ENCODE measurements around the gene ELL2.

ELL2 gene

DNA sequence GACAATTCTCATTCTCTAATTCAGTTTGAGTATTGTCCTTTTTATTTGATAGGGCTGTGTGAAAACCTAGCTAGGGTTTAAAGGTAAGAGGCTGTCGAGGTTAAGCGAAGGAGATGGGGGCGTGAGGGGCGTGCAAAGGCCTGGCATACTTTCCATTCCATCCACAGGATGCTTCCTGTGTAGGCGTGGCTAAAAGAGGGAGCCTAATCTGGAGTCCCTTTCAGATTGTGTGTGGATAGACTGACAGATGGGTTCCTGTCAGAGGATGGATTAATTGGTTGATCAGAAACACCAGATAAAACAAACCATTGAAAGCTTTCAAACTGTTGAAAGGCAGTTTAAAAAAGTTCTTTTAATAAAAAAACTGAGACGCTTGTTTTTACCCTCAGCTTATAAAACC is 1.1 kb upstream of the ELL2 start:
- Histone ChIP-seq H3K36me3 (ENCODE audit: control insufficient read depth, insufficient read depth, low read length) (no peaks in the 10 kb centered on the region), H3K4me3 (ENCODE audit: low read depth, low read length) (peak overlapping the region; percentile 86), H3K9me3 (ENCODE audit: control insufficient read depth, insufficient read depth, low read depth, low read length) (no peaks in the 10 kb centered on the region), H3K4me1 (ENCODE audit: control insufficient read depth, insufficient read depth, low read length) (peaks cover 39% of the 10 kb centered on the region), H3K9ac (ENCODE audit: low read length) (peak overlapping the region; percentile 79), H3K27ac (ENCODE audit: low read depth, low read length) (peak overlapping the region; percentile 79; the same call in 1 of the 2 replicates), H3K27me3 (ENCODE audit: control insufficient read depth, insufficient read depth, low read length) (peaks cover 17% of the 10 kb centered on the region)

DNA sequence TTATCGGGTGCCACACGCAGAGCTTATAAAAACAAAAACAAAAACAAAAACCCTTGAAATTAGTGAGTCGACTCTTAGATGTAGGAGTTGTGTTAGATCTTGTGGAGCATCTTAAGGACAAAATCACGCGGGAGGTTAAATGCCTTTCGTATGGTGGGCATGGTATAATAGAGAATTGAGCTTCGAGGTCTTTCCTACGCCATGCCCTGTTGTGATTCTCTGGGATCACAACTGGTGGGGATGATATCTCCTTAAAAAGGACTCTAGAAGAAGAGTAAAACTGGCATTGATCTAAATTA is 773 bp upstream of the ELL2 start:
- Histone ChIP-seq H3K4me3 (ENCODE audit: low read depth, low read length) (peak overlapping the region; percentile 86), H3K27ac (ENCODE audit: low read depth, low read length) (peak overlapping the region; percentile 79; the same call in 1 of the 2 replicates), H3K4me1 (ENCODE audit: control insufficient read depth, insufficient read depth, low read length) (peaks cover 39% of the 10 kb centered on the region), H3K9me3 (ENCODE audit: control insufficient read depth, insufficient read depth, low read depth, low read length) (no peaks in the 10 kb centered on the region), H3K9ac (ENCODE audit: low read length) (peak overlapping the region; percentile 79), H3K27me3 (ENCODE audit: control insufficient read depth, insufficient read depth, low read length) (peaks cover 17% of the 10 kb centered on the region), H3K36me3 (ENCODE audit: control insufficient read depth, insufficient read depth, low read length) (no peaks in the 10 kb centered on the region)

DNA sequence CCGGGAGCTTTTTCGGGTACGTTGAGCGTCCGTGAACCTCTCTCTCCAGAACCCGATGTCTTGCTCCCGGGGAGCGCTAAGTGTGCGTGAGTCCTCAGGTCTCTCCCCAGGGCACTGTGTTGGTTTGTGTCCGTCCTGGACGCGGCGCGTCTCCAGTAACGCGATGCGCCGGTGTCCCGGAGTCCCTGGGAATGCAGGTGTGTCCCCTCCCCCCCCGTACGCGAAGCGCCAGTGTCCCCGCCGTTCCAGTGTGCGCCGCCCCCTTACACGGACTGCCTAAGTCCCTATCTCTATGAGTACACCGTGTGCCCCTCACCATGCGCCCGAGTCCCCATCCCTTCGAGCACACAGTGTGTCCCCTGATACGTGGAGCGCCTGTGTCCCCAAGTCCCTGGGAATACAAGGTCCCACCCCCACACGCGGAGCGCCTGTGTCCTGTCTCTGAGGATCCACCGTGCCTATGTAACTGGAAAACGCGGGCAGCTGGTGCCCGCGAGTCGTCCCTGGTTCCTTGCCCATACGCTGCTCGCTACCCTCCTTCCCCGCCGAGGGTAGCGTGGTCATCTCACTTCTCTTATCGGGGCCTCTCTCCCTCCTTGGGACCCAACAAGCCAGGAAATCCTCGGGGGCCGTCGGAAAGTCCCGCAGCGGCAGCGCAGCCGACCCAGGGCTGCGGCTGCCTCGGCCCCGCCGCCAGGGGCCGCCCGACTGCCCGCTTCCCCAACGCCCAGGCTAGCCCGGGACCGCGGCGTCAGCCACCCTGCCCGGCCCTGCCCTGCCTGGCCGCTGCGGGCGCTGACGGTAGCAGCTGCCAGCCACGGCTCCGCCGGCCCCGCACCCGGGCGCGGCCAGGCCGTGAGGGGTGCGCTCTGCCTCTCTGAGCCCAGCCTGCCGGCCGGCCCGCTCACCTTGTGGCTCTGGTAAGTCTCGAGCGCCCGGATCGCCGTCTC is 709 bp downstream of the ELL2 start:
- peak overlapping the region; percentile 86 for H3K4me3 ChIP-seq (ENCODE audit: low read depth, low read length)
- peak overlapping the region; percentile 92 for H3K9ac ChIP-seq (ENCODE audit: low read length)
- H3K4me1 ChIP-seq (ENCODE audit: control insufficient read depth, insufficient read depth, low read length), result peaks cover 39% of the 10 kb centered on the region
- peak overlapping the region; percentile 79; the same call in 1 of the 2 replicates for H3K27ac ChIP-seq (ENCODE audit: low read depth, low read length)
- H3K36me3 ChIP-seq (ENCODE audit: control insufficient read depth, insufficient read depth, low read length), result no peaks in the 10 kb centered on the region
- no peaks in the 10 kb centered on the region for H3K9me3 ChIP-seq (ENCODE audit: control insufficient read depth, insufficient read depth, low read depth, low read length)
- H3K27me3 ChIP-seq (ENCODE audit: control insufficient read depth, insufficient read depth, low read length), result peaks cover 17% of the 10 kb centered on the region

DNA sequence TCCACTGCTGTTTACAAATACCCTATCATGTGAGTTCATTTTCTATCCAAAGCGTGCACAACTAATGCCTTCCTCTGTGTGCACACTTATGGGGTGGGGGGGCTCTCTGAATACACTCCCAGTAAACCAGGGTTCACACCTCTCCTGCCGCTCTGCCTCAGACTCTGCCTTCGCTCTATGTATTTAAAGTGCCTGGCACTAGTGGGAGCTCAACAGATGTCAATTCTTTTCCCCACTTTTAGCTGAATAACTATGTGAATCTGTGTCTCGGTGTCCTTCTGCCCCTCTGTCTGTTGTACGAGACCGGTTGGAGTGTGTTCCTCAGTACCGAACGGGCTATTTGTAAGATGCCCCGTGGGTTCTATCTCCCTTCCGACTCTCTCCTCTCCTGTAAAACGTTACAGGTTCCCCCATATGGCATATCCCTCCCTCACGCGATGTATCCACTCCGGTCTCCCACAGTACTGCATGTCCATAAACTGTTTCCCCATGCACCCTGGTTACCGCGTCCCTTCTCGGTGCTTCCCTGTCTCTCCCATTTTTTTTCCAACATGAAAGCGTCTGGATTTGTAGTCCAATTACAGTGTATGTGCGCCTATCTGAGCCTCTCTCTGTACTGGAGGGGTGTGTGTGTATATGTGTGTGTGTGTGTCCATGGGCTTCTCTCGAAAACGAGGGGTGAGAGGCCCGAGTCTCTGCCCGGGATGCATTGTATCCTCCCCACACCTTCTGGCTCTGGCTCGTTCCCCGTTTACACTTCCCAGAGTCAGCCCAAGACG is 1.6 kb downstream of the ELL2 start:
- H3K9me3 ChIP-seq (ENCODE audit: control insufficient read depth, insufficient read depth, low read depth, low read length), result no peaks in the 10 kb centered on the region
- H3K4me1 ChIP-seq (ENCODE audit: control insufficient read depth, insufficient read depth, low read length), result peaks cover 39% of the 10 kb centered on the region
- H3K36me3 ChIP-seq (ENCODE audit: control insufficient read depth, insufficient read depth, low read length), result no peaks in the 10 kb centered on the region
- peak overlapping the region; percentile 86 for H3K4me3 ChIP-seq (ENCODE audit: low read depth, low read length)
- H3K27ac ChIP-seq (ENCODE audit: low read depth, low read length), result no peak overlapping the region
- H3K27me3 ChIP-seq (ENCODE audit: control insufficient read depth, insufficient read depth, low read length), result peaks cover 17% of the 10 kb centered on the region
- H3K9ac ChIP-seq (ENCODE audit: low read length), result peak overlapping the region; percentile 92

DNA sequence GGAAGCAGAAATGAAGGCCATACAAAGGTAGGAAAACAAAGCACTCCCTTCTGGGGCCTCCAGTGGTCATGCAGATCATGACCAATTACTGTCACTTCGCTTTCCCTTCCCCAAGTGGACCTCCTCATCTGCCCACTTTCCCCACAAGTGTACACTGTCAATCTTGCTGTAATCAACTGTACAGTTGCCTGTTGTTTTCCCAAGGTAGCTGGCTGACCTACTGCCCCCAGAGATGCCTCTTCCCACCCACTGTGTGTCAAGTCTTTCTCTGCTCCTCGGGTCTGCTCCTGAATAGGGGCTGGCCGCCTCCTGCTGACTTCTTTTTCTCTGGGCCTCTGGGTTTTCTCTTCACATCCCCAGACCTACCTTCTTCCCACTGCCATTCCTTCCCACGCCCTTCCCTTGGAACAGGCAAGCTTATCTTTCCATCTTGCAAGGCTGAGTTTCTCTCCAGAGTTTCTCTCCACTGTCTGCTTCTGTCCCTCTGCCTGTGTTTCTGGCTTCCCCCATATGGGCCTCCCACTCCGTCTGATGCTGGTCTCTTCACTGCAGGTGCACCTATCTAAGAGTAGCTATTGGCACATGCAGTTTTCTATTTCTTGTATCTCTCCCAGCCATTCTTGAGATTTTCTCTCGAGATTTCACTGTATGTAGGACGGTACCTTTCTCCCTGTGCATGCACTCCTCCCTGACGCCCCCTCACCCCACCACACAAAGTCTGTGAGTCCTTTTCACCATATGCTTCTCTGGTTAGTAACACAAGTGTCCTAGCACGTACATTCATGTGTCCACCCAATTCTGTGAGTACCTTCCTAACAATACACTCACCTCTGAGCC is 2.4 kb downstream of the ELL2 start:
- Histone ChIP-seq H3K36me3 (ENCODE audit: control insufficient read depth, insufficient read depth, low read length) (no peaks in the 10 kb centered on the region), H3K27me3 (ENCODE audit: control insufficient read depth, insufficient read depth, low read length) (peaks cover 17% of the 10 kb centered on the region), H3K27ac (ENCODE audit: low read depth, low read length) (no peak overlapping the region), H3K9ac (ENCODE audit: low read length) (peak overlapping the region; percentile 92), H3K4me1 (ENCODE audit: control insufficient read depth, insufficient read depth, low read length) (peaks cover 39% of the 10 kb centered on the region), H3K9me3 (ENCODE audit: control insufficient read depth, insufficient read depth, low read depth, low read length) (no peaks in the 10 kb centered on the region), H3K4me3 (ENCODE audit: low read depth, low read length) (peak overlapping the region; percentile 86)

DNA sequence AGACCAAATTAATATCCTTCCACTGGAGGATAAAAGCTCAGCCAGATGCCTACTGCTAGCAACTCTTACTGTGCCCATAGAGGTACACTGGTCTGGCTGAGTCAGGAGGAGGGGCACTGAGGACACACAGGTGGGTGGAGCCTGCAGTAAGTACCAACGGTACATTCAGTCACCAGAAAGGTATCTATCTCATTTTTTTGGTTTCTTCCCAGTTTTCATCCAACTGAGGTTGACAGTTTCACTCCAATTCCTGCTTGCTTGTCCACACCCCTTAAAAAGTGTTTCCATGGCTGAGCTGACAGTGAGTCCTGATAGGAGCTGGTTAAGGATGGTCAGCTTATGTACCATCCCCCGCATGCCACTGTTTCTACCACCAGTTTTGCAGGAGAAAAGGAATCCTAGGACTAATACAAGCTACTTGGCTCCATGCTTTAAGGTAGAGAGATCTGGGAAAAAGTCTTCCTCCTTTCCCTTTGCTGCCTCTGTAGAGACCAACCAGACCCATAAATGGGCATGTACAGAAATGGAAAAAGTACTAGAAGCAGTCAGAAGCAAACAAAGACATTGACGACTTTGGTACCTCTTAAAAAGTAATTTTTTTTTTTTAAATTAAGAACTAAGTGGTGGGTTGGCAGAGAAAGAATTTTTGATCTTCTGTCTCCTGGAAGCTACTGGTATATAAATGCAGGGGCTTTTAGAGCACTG is 3.2 kb downstream of the ELL2 start:
- no peak overlapping the region for H3K9ac ChIP-seq (ENCODE audit: low read length)
- peaks cover 17% of the 10 kb centered on the region for H3K27me3 ChIP-seq (ENCODE audit: control insufficient read depth, insufficient read depth, low read length)
- peaks cover 36% of the 10 kb centered on the region for H3K4me1 ChIP-seq (ENCODE audit: control insufficient read depth, insufficient read depth, low read length)
- no peak overlapping the region for H3K27ac ChIP-seq (ENCODE audit: low read depth, low read length)
- peak overlapping the region; percentile 0; the same call in 1 of the 2 replicates for H3K4me3 ChIP-seq (ENCODE audit: low read depth, low read length)
- H3K9me3 ChIP-seq (ENCODE audit: control insufficient read depth, insufficient read depth, low read depth, low read length), result no peaks in the 10 kb centered on the region
- no peaks in the 10 kb centered on the region for H3K36me3 ChIP-seq (ENCODE audit: control insufficient read depth, insufficient read depth, low read length)

DNA sequence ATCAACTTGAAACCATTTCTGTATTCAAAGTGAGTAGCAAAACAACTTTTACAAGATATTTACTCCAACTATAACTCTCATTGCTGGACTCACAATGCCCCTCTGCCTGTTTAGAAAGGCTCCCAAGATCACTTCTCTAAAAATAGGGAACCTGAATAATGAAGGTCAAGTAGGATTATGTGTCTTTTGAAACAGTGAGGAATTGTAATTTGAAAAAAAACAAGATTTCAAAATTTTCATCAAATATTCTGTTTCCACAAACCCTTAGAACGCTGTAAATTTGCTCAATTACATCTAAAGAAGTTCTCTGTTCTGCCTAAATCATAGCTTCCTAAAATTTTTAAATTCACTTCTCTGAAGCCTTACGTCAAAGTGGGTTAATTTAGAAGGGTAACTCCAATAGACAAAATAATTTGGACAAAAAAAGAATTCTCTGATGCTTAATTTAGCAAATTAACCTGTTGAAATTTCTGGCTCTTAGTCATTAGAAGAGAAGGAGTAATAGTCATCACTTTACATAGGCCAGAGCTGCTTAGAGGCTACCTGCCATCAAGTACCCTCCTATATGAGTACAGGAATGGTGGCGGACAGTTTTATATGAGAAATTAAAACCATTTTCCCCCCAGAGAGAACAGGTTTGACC is 4.0 kb downstream of the ELL2 start:
- no peaks in the 10 kb centered on the region for H3K9me3 ChIP-seq (ENCODE audit: control insufficient read depth, insufficient read depth, low read depth, low read length)
- H3K27ac ChIP-seq (ENCODE audit: low read depth, low read length), result no peak overlapping the region
- no peak overlapping the region for H3K9ac ChIP-seq (ENCODE audit: low read length)
- peaks cover 17% of the 10 kb centered on the region for H3K27me3 ChIP-seq (ENCODE audit: control insufficient read depth, insufficient read depth, low read length)
- no peak overlapping the region for H3K4me3 ChIP-seq (ENCODE audit: low read depth, low read length)
- peaks cover 29% of the 10 kb centered on the region for H3K4me1 ChIP-seq (ENCODE audit: control insufficient read depth, insufficient read depth, low read length)
- H3K36me3 ChIP-seq (ENCODE audit: control insufficient read depth, insufficient read depth, low read length), result no peaks in the 10 kb centered on the region

DNA sequence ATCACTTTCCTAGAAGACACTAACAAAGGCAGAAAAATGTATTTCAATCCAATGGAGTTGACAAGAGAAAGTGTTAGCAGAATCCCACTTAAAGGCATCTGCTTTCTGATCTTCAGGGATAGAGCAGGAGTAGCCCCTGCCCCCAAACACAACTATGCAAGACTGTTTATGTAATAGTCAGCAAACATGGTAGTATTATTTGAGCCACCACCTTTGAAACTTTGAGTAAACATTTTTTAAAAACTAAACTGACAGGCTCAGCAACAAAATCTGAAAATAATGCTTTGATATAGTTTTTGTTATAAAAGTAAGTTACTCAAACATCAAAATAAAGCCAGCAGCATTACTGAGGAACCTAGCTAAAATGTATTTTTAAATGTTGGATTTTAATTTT is 4.8 kb downstream of the ELL2 start:
- no peak overlapping the region for H3K4me3 ChIP-seq (ENCODE audit: low read depth, low read length)
- H3K9ac ChIP-seq (ENCODE audit: low read length), result no peak overlapping the region

GRCh38 chr5:95956021-95956899 is 5.4 kb downstream of the ELL2 start:
- Histone ChIP-seq H3K9me3 (ENCODE audit: control insufficient read depth, insufficient read depth, low read depth, low read length) (no peaks in the 10 kb centered on the region), H3K36me3 (ENCODE audit: control insufficient read depth, insufficient read depth, low read length) (no peaks in the 10 kb centered on the region), H3K4me1 (ENCODE audit: control insufficient read depth, insufficient read depth, low read length) (peaks cover 25% of the 10 kb centered on the region), H3K27ac (ENCODE audit: low read depth, low read length) (no peak overlapping the region), H3K9ac (ENCODE audit: low read length) (no peak overlapping the region), H3K4me3 (ENCODE audit: low read depth, low read length) (no peak overlapping the region), H3K27me3 (ENCODE audit: control insufficient read depth, insufficient read depth, low read length) (peaks cover 17% of the 10 kb centered on the region)

More for the DNA sequence above, 4.8 kb downstream of the ELL2 start:
- no peaks in the 10 kb centered on the region for H3K9me3 ChIP-seq (ENCODE audit: control insufficient read depth, insufficient read depth, low read depth, low read length)
- no peak overlapping the region for H3K27ac ChIP-seq (ENCODE audit: low read depth, low read length)
- H3K4me1 ChIP-seq (ENCODE audit: control insufficient read depth, insufficient read depth, low read length), result peaks cover 25% of the 10 kb centered on the region
- peaks cover 17% of the 10 kb centered on the region for H3K27me3 ChIP-seq (ENCODE audit: control insufficient read depth, insufficient read depth, low read length)
- no peaks in the 10 kb centered on the region for H3K36me3 ChIP-seq (ENCODE audit: control insufficient read depth, insufficient read depth, low read length)
